Neural cell (in vitro differentiated cells): ENCODE data around the gene ABCG5. TPM values are rescaled to one million over a fixed set of nuclear protein-coding genes. Genes with fewer than 3 reads are reported as not detected.

Source experiments
- H2AFZ ChIP-seq: fragments of 200-600, 300-800 bp; sonication (generic), shearing (Covaris generic); 2 replicates; pipeline ENCODE4 v1.6.0; 2014; ENCODE audit warnings: low read depth, mild to moderate bottlenecking, antibody characterized with exemption, low read length, moderate library complexity
- H3F3A ChIP-seq: fragments of 200-600 bp; shearing (Covaris generic); 2 replicates; pipeline ENCODE4 v1.6.1; 2016; ENCODE audit warnings: mild to moderate bottlenecking, moderate library complexity, mixed read lengths, antibody characterized with exemption, low read length; ENCODE audit not compliant: insufficient read depth, poor library complexity, severe bottlenecking
- H3K27ac ChIP-seq: fragments of 200-600, 300-800 bp; sonication (generic), shearing (Covaris generic); 2 replicates; pipeline ENCODE4 v1.5.1; 2014; ENCODE audit warnings: mild to moderate bottlenecking, low read length, moderate library complexity
- H3K27me3 ChIP-seq: fragments of 300-800, 200-600 bp; sonication (generic), shearing (Covaris generic); 2 replicates; pipeline ENCODE4 v1.6.0; 2014; ENCODE audit warnings: mild to moderate bottlenecking, low read depth, low read length, moderate library complexity; ENCODE audit not compliant: insufficient read depth
- H3K36me3 ChIP-seq: fragments of 300-800, 200-600 bp; sonication (generic), shearing (Covaris generic); 2 replicates; pipeline ENCODE4 v1.5.1; 2014; ENCODE audit warnings: mild to moderate bottlenecking, antibody characterized with exemption, low read length, moderate library complexity; ENCODE audit not compliant: insufficient read depth
- H3K4me2 ChIP-seq: fragments of 300-800, 200-600 bp; sonication (generic), shearing (Covaris generic); 2 replicates; pipeline ENCODE4 v1.6.0; 2014; ENCODE audit warnings: mild to moderate bottlenecking, low read length
- H3K4me3 ChIP-seq: fragments of 300-800, 200-600 bp; sonication (generic), shearing (Covaris generic); 2 replicates; pipeline ENCODE4 v1.5.1; 2014; ENCODE audit warnings: mild to moderate bottlenecking, low read length, moderate library complexity
- H3K79me2 ChIP-seq: fragments of 200-600 bp; shearing (Covaris generic); replicated peaks from 2 replicates; pipeline ENCODE4 v1.6.0; 2014; ENCODE audit warnings: mild to moderate bottlenecking, low read length, moderate library complexity; ENCODE audit not compliant: insufficient read depth
- H3K9ac ChIP-seq: fragments of 300-800, 200-600 bp; sonication (generic), shearing (Covaris generic); 2 replicates; pipeline ENCODE4 v1.6.1; 2016; ENCODE audit warnings: mild to moderate bottlenecking, low read length, mixed read lengths
- H3K9me2 ChIP-seq: fragments of 200-600 bp; shearing (Covaris generic); 2 replicates; pipeline ENCODE4 v1.6.1; 2016; ENCODE audit warnings: mild to moderate bottlenecking, low read length, mixed read lengths; ENCODE audit not compliant: insufficient read depth
- H3K9me3 ChIP-seq: fragments of 200-600, 300-800 bp; sonication (generic), shearing (Covaris generic); 2 replicates; pipeline ENCODE4 v1.6.1; 2016; ENCODE audit warnings: mild to moderate bottlenecking, mixed run types, low read length, moderate library complexity, mixed read lengths
- H4K20me1 ChIP-seq: fragments of 200-600 bp; shearing (Covaris generic); 2 replicates; pipeline ENCODE4 v1.6.1; 2016; ENCODE audit warnings: mild to moderate bottlenecking, mixed run types; ENCODE audit not compliant: insufficient read depth
- EP300 ChIP-seq: fragments of 450-650 bp; conservative IDR thresholded peaks from 2 replicates; pipeline ENCODE4 v1.6.1; 2014; ENCODE audit warnings: antibody characterized with exemption, mild to moderate bottlenecking, moderate library complexity; ENCODE audit not compliant: poor library complexity, severe bottlenecking
- EZH2 ChIP-seq: fragments of 200-600, 300-800 bp; shearing (Covaris generic), sonication (generic); IDR thresholded peaks from 2 replicates; pipeline ENCODE4 v1.6.1; 2014; ENCODE audit warnings: antibody characterized with exemption, low read length, borderline replicate concordance, mild to moderate bottlenecking; ENCODE audit not compliant: insufficient read depth, poor library complexity, severe bottlenecking
- MXI1 ChIP-seq: fragments of 450-650 bp; conservative IDR thresholded peaks from 2 replicates; pipeline ENCODE4 v1.6.1; 2014; ENCODE audit warnings: antibody characterized with exemption, mild to moderate bottlenecking; ENCODE audit not compliant: poor library complexity, severe bottlenecking
- POLR2AphosphoS5 ChIP-seq: IDR thresholded peaks from 2 replicates; pipeline ENCODE4 v1.6.1; 2012
- RAD21 ChIP-seq: fragments of 450-650 bp; conservative IDR thresholded peaks from 2 replicates; pipeline ENCODE4 v1.6.1; 2014; ENCODE audit warnings: antibody characterized with exemption, mild to moderate bottlenecking, moderate library complexity
- REST ChIP-seq: IDR thresholded peaks from 2 replicates; pipeline ENCODE4 v1.6.1; 2012; ENCODE audit warnings: borderline replicate concordance
- SMC3 ChIP-seq: fragments of 450-650 bp; conservative IDR thresholded peaks from 2 replicates; pipeline ENCODE4 v1.6.1; 2014; ENCODE audit warnings: antibody characterized with exemption, mild to moderate bottlenecking, moderate library complexity; ENCODE audit not compliant: poor library complexity
- TAF1 ChIP-seq: IDR thresholded peaks from 2 replicates; pipeline ENCODE4 v1.6.1; 2012; ENCODE audit warnings: low read depth
- polyA minus RNA-seq: library from RNA; depleted of rRNA, polyadenylated mRNA; stranded (reverse); fragments of >200 nt; gene quantifications from 2 replicates; pipeline ENCODE4 v1.2.3, GENCODE V29; 2014
- polyA plus RNA-seq: library from polyadenylated mRNA; depleted of rRNA; stranded (reverse); fragments of >200 nt; gene quantifications from 2 replicates; pipeline ENCODE4 v1.2.3, GENCODE V29; 2014
- TF ChIP-seq, protein P1 (sequence below): fragments of 450-650 bp; IDR thresholded peaks from 2 replicates; pipeline ENCODE4 v1.5.1; 2014; ENCODE audit warnings: antibody characterized with exemption, mild to moderate bottlenecking, moderate library complexity; ENCODE audit not compliant: poor library complexity, severe bottlenecking

ABCG5 gene
- polyA plus RNA-seq (0.38 TPM in 1 of 2 replicates, not detected in the other), polyA minus RNA-seq (not detected in 2 replicates)

DNA sequence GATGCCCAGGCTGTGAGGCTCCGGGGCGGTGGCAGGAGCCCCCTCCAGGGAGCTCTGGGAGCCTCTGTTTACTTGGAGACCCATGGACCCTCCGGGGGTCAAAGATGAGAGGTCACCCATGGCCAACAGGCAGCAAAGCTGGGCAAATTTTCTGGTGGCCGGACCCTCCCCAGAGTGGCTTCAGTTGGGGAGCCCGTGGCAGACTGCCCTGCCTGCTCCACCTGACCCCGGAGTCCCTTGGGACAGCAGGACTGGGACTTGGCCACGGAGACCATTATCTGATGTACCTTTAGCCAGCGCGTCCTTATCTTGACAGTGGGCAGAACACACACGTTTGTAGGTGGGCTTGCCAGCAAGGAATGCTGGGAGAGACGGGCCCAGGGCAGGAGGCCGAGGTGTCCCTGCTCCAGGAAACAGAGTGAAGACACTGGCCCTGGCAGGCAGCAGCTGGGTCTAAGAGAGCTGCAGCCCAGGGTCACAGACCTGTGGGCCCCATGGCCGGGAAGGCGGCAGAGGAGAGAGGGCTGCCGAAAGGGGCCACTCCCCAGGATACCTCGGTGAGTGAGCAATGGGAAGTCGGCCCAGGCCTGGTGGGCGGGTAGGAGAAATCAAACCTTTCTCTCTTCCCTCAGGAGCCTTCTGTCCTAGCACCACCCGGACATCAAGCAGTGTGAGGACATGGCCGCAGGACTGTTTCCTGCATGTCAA lies at the start of gene ABCG5, which contains the start of gene ABCG8:
Gene ABCG5, minus strand, starts transcription at position 280 of the 708 bp plus-strand sequence. Its CDS starts 160 bp downstream, at position 120.
Gene ABCG8, plus strand, starts transcription at position 412 of the 708 bp plus-strand sequence. Its CDS starts 83 bp downstream, at position 495.
- no peaks in the 10 kb centered on the region for H3F3A ChIP-seq
- no peak within 1 kb of the TSS for H2AFZ ChIP-seq
- H3K36me3 ChIP-seq: no peaks in the 10 kb centered on the region
- no peaks in the 10 kb centered on the region for H3K79me2 ChIP-seq
- H3K4me2 ChIP-seq: no peak within 1 kb of the TSS
- H3K9ac ChIP-seq: no peak within 1 kb of the TSS
- no peak within 1 kb of the TSS for H3K4me3 ChIP-seq
- no peaks in the 10 kb centered on the region for H3K9me2 ChIP-seq
- H4K20me1 ChIP-seq: no peaks in the 10 kb centered on the region
- H3K27me3 ChIP-seq: no peaks in the 10 kb centered on the region
- no peak within 1 kb of the TSS for H3K27ac ChIP-seq
- no peaks in the 10 kb centered on the region for H3K9me3 ChIP-seq
- TF ChIP-seq RAD21 (no peak), SMC3 (no peak), REST (no peak), POLR2AphosphoS5 (no peak), EZH2 (no peak), TAF1 (no peak), EP300 (no peak), MXI1 (no peak)
- TF ChIP-seq, protein P1, sequence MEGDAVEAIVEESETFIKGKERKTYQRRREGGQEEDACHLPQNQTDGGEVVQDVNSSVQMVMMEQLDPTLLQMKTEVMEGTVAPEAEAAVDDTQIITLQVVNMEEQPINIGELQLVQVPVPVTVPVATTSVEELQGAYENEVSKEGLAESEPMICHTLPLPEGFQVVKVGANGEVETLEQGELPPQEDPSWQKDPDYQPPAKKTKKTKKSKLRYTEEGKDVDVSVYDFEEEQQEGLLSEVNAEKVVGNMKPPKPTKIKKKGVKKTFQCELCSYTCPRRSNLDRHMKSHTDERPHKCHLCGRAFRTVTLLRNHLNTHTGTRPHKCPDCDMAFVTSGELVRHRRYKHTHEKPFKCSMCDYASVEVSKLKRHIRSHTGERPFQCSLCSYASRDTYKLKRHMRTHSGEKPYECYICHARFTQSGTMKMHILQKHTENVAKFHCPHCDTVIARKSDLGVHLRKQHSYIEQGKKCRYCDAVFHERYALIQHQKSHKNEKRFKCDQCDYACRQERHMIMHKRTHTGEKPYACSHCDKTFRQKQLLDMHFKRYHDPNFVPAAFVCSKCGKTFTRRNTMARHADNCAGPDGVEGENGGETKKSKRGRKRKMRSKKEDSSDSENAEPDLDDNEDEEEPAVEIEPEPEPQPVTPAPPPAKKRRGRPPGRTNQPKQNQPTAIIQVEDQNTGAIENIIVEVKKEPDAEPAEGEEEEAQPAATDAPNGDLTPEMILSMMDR: no peak

DNA sequence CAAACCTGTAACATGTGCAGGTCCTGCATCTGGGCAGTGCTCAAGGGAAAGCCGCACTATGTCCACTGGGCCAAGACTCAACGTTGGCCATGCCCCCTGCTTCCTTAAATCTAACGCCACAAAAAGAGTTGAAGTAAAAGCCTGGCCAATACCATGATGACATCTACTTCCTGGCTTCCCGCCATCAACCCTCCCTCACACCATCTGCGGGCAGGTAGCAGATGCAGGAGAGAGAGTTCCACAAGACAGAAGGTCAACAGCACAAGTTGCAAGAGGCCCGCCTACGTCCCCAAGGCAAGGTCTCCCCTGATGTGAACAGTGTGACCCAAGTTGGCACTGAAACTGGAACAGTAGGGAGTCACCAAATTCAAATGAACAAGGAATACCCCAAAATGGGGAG lies 48.5 kb upstream of the ABCG5 start:
- Histone ChIP-seq H3K36me3 (peaks cover 13% of the 10 kb centered on the region), H4K20me1 (no peaks in the 10 kb centered on the region), H2AFZ (no peak overlapping the region), H3F3A (no peaks in the 10 kb centered on the region), H3K4me3 (no peak overlapping the region), H3K27ac (no peak overlapping the region), H3K4me2 (no peak overlapping the region), H3K79me2 (no peaks in the 10 kb centered on the region), H3K9me2 (no peaks in the 10 kb centered on the region), H3K9me3 (no peaks in the 10 kb centered on the region), H3K9ac (no peak overlapping the region), H3K27me3 (no peaks in the 10 kb centered on the region)
- TF ChIP-seq, protein P1: no peak
- TF ChIP-seq POLR2AphosphoS5 (no peak), EP300 (no peak), REST (no peak), RAD21 (no peak), TAF1 (no peak), SMC3 (no peak), MXI1 (no peak), EZH2 (no peak)
